ACC112 (cell line): ENCODE results near the gene SLAMF1.
"Not testable (repeated sequence)": the region's sequence is repeated elsewhere in the genome, so short reads cannot be mapped to it uniquely, and the experiment has no call there.

Experiments
- H2AFZ ChIP-seq: fragments of 200-600 bp; sonication (generic); one replicate; pipeline ENCODE4 v1.6.0; 2017; ENCODE audit warnings: antibody characterized with exemption, low read length; ENCODE audit not compliant: unreplicated experiment
- H3K27ac ChIP-seq: fragments of 200-600 bp; sonication (generic); 2 replicates; pipeline ENCODE4 v1.5.1; 2014; ENCODE audit warnings: low read depth, mild to moderate bottlenecking, antibody characterized with exemption, low read length, moderate library complexity
- H3K27me3 ChIP-seq: fragments of 200-600 bp; sonication (generic); 2 replicates; pipeline ENCODE4 v1.6.1; 2014; ENCODE audit warnings: mild to moderate bottlenecking, antibody characterized with exemption, low read length, moderate library complexity, mixed read lengths; ENCODE audit not compliant: insufficient read depth
- H3K36me3 ChIP-seq: fragments of 200-600 bp; sonication (generic); 2 replicates; pipeline ENCODE4 v1.6.1; 2016; ENCODE audit warnings: mild to moderate bottlenecking, antibody characterized with exemption, low read length, moderate library complexity, mixed read lengths; ENCODE audit not compliant: insufficient read depth
- H3K4me1 ChIP-seq: fragments of 200-600 bp; sonication (generic); one replicate; pipeline ENCODE4 v1.6.1; 2016; ENCODE audit warnings: low read length, mixed read lengths; ENCODE audit not compliant: insufficient read depth, unreplicated experiment, control insufficient read depth
- H3K4me3 ChIP-seq: fragments of 200-600 bp; sonication (generic); 2 replicates; pipeline ENCODE4 v1.5.1; 2014; ENCODE audit warnings: mild to moderate bottlenecking, low read depth, low read length
- H3K79me2 ChIP-seq: fragments of 200-600 bp; sonication (generic); one replicate; pipeline ENCODE4 v1.6.0; 2016; ENCODE audit warnings: low read length; ENCODE audit not compliant: control insufficient read depth, unreplicated experiment, insufficient read depth

Gene SLAMF1

GRCh38 chr1:160652065-160652641 lies 5.3 kb upstream of the SLAMF1 start:
- not testable (repeated sequence) for H3K27ac ChIP-seq, H3K4me1 ChIP-seq, H2AFZ ChIP-seq, H3K27me3 ChIP-seq, H3K4me3 ChIP-seq, H3K36me3 ChIP-seq, H3K79me2 ChIP-seq

DNA sequence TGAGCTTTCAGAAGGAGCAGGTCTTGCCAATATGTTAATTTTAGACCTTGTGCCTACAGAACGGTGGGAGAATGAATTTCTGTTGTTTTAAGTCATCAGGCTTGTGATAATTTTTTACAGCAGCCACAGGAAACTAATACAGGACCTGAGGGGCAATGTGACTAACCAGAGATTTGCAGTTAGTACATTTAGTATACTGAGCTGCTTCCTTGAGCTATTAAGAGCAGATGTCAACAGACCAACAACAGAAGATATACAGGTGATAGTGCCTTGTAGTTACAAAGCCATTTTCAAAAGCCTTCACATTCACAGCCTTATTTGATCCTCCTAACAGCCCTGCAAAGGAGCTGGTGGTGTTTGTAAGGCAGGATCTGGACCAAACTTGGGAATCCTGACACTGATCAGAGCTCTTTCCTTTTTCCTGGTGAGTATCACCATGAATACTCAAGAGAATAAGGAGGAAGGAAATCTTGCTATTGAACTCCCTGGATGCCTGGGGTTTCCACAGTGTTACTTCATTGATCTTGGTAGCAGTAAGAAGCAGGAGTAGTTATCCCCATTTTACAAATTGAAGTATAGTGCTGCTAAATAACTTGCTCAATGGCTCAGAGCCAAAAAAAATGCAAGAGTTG lies 4.7 kb upstream of the SLAMF1 start:
- H2AFZ ChIP-seq = no peak overlapping the region
- H3K36me3 ChIP-seq = no peaks in the 10 kb centered on the region
- no peaks in the 10 kb centered on the region for H3K4me1 ChIP-seq
- H3K79me2 ChIP-seq = no peaks in the 10 kb centered on the region
- H3K4me3 ChIP-seq = no peak overlapping the region
- peaks cover 6% of the 10 kb centered on the region; the same call in 1 of the 2 replicates for H3K27me3 ChIP-seq
- H3K27ac ChIP-seq = no peak overlapping the region

DNA sequence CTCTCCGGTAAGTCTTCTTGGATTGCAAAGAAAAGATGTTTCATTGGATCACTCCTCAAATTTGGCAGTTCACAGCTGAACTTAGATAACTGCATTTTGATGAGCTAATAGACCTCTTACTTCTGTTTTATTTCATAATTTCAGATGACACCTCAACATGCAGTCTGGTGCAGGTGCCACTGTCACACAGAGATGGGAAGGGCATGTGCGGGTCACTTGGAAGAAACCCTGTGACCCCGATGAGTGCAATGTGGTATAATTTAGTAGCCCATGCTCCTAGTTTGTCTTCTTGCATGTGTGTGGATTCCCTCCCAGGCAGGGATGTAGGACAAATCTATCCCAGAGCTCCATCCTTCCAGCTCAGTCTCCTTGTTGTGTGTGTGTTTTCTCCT lies 481 bp upstream of the SLAMF1 start:
- Histone ChIP-seq H3K4me3 (no peak overlapping the region), H3K36me3 (no peaks in the 10 kb centered on the region), H3K27ac (no peak overlapping the region), H3K4me1 (no peaks in the 10 kb centered on the region), H2AFZ (no peak overlapping the region), H3K27me3 (peaks cover 13% of the 10 kb centered on the region; the same call in 1 of the 2 replicates), H3K79me2 (no peaks in the 10 kb centered on the region)

- Histone ChIP-seq H3K4me3 (no peak overlapping the region), H3K27me3 (peaks cover 13% of the 10 kb centered on the region; the same call in 1 of the 2 replicates), H3K79me2 (no peaks in the 10 kb centered on the region), H2AFZ (no peak overlapping the region), H3K4me1 (no peaks in the 10 kb centered on the region), H3K27ac (no peak overlapping the region), H3K36me3 (no peaks in the 10 kb centered on the region)
Observed at GRCh38 chr1:160646180-160646579, 664 bp downstream of the SLAMF1 start.

- Histone ChIP-seq H3K4me3 (no peak overlapping the region), H3K27me3 (peaks cover 13% of the 10 kb centered on the region; the same call in 1 of the 2 replicates), H3K27ac (no peak overlapping the region), H3K4me1 (no peaks in the 10 kb centered on the region), H2AFZ (no peak overlapping the region), H3K79me2 (no peaks in the 10 kb centered on the region), H3K36me3 (no peaks in the 10 kb centered on the region)
Observed at GRCh38 chr1:160645386-160646130, 1.3 kb downstream of the SLAMF1 start.

DNA sequence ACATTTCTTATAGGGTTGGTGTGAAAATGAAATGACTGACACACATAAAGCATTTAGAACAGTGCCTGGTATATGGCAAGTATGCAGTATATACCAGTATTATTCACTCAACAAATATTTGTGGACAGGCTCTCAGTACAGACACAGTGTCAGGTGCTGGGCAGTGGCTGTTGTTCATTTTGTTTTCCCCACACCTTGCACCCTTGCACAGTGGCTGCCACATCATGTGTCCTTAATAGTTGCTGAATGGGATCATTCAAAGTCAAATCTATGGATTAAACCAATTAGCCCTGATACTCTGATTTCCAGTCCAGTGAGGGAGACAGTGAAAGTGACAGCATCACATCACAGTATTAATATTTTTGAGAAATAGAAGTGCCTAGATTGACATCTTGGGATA lies 2.4 kb downstream of the SLAMF1 start:
- peaks cover 9% of the 10 kb centered on the region; the same call in 1 of the 2 replicates for H3K27me3 ChIP-seq
- no peaks in the 10 kb centered on the region for H3K4me1 ChIP-seq
- H3K79me2 ChIP-seq = no peaks in the 10 kb centered on the region
- no peak overlapping the region for H3K4me3 ChIP-seq
- H2AFZ ChIP-seq = no peak overlapping the region
- H3K36me3 ChIP-seq = no peaks in the 10 kb centered on the region
- no peak overlapping the region for H3K27ac ChIP-seq

GRCh38 chr1:160643138-160643537 lies 3.7 kb downstream of the SLAMF1 start:
- H3K79me2 ChIP-seq = no peaks in the 10 kb centered on the region
- H3K36me3 ChIP-seq = no peaks in the 10 kb centered on the region

DNA sequence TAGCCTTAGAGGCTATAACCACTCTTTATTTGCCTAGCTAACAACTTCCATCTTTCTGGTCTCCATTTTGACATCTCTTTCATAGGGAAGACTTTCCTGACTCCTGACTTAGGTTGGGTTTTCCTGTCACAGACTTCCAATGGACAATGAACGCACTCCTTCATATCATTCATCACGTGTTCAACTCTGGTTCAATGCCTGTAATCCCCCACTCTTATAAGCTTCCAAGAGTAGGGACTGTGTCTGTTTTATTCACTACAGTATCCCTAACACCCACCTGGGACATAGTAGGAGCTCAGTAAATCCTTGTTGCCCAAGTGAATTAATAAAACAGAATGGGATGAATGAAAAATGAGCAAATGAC lies 4.6 kb downstream of the SLAMF1 start:
- H2AFZ ChIP-seq = no peak overlapping the region
- peaks cover 9% of the 10 kb centered on the region; the same call in 1 of the 2 replicates for H3K27me3 ChIP-seq
- no peak overlapping the region for H3K27ac ChIP-seq
- no peaks in the 10 kb centered on the region for H3K4me1 ChIP-seq
- no peaks in the 10 kb centered on the region for H3K79me2 ChIP-seq
- no peaks in the 10 kb centered on the region for H3K36me3 ChIP-seq
- H3K4me3 ChIP-seq = no peak overlapping the region

More at GRCh38 chr1:160643138-160643537, 3.7 kb downstream of the SLAMF1 start:
- Histone ChIP-seq H3K4me3 (no peak overlapping the region), H2AFZ (no peak overlapping the region), H3K27me3 (peaks cover 9% of the 10 kb centered on the region; the same call in 1 of the 2 replicates), H3K4me1 (no peaks in the 10 kb centered on the region), H3K27ac (no peak overlapping the region)

DNA sequence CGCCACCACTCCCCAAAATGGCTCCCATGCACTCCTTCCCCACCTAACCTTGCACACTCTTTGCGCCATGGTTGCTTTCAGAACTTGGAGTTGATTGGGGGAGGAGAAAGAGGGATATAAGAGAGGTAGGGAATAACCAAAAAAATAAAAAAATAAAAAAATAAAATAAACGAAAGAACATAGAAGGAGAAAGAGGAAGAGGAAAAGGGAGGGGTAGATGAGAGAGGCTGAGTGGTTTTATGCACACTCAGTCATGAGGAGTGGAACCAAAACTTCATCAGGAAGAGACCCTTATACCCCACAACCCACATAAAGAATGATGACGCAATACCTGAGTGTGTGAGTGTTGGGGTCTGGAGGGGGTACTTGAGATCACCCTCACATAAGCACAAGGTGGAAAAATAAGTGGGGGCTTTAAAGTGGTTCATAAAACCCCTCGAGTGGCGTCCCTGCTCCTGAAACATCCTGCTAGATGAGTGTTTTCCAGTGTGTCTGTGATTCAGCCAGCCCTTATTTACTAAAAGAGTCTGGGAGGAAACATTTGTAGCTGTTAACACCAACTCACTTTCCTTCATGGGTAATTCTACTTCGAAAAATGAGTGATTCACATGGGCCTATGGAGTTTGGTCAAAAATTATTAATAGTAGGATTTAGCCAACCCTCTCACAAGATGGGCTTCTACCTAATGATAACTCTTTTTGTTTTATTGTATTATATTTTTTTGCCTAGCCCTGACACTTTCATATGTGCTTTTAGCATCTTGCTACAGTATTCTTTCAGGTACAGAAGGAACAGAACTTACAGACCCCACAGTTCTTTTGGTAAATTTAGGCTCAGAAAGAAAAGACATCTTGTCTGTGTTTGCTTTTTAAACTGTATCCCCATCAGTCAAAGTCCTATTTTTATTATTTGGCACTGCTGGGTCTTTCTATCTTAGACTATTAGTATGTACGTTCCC lies 5.2 kb downstream of the SLAMF1 start:
- no peaks in the 10 kb centered on the region for H3K36me3 ChIP-seq
- H3K4me3 ChIP-seq = no peak overlapping the region

GRCh38 chr1:160640359-160641123 lies 6.3 kb downstream of the SLAMF1 start:
- Histone ChIP-seq H2AFZ (no peak overlapping the region), H3K36me3 (no peaks in the 10 kb centered on the region), H3K27me3 (no peaks in the 10 kb centered on the region), H3K79me2 (no peaks in the 10 kb centered on the region), H3K4me3 (no peak overlapping the region), H3K27ac (no peak overlapping the region), H3K4me1 (no peaks in the 10 kb centered on the region)

More for the DNA sequence above, 5.2 kb downstream of the SLAMF1 start:
- no peak overlapping the region for H2AFZ ChIP-seq
- H3K27me3 ChIP-seq = peaks cover 8% of the 10 kb centered on the region; the same call in 1 of the 2 replicates
- no peaks in the 10 kb centered on the region for H3K79me2 ChIP-seq
- no peaks in the 10 kb centered on the region for H3K4me1 ChIP-seq
- H3K27ac ChIP-seq = no peak overlapping the region
